HUES48 (cell line): ENCODE data around the gene KLHL3.

Experiments
- H3K27ac ChIP-seq: one replicate; pipeline ENCODE4 v1.7.0; 2013; ENCODE audit warnings: low read depth, low read length, inconsistent platforms
- H3K27me3 ChIP-seq: 2 replicates; pipeline ENCODE4 v1.6.1; 2013; ENCODE audit warnings: mild to moderate bottlenecking, low read length; ENCODE audit not compliant: control insufficient read depth, insufficient read depth
- H3K36me3 ChIP-seq: 2 replicates; pipeline ENCODE4 v1.6.1; 2013; ENCODE audit warnings: low read length; ENCODE audit not compliant: control insufficient read depth, insufficient read depth
- H3K4me1 ChIP-seq: 2 replicates; pipeline ENCODE4 v1.6.1; 2013; ENCODE audit warnings: mild to moderate bottlenecking, low read length; ENCODE audit not compliant: control insufficient read depth, insufficient read depth
- H3K4me3 ChIP-seq: 2 replicates; pipeline ENCODE4 v1.5.1; 2013; ENCODE audit warnings: mild to moderate bottlenecking, low read depth, low read length
- H3K9ac ChIP-seq: 2 replicates; pipeline ENCODE4 v1.6.1; 2013; ENCODE audit warnings: mild to moderate bottlenecking, low read depth, low read length, moderate library complexity
- H3K9me3 ChIP-seq: 2 replicates; pipeline ENCODE4 v1.6.1; 2013; ENCODE audit warnings: low read length; ENCODE audit not compliant: control insufficient read depth, insufficient read depth

Gene KLHL3

DNA sequence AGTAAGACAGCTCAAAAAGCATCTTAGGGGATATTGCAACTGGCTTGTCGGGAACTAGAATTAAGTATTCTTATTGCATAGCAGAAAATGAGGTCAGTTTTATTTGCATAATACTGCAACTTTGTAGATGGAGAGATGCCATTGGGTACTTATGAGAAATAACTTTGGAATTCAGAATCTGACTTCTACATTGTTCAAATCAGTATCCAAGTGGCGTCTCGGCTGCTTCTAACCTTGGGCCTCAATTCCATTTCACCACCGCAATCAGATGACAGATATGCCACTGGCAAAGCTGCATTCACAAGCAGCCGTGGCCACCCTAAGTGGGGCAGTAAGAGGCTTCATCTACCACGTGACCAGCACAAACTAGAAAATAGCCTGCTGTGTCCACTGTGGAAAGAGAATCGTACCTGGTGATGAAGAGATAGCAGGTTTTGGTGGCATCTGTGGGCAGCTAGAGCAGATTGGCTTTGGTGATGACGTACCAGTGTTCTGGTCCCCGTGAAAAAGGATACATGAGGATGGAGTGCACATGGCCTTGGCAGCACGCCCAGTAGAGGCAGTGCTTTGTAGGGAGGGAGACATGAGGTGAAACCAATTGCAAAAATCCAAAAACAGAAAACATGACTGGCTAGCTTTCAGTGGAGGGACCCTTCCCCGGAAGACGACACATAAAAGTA, 116.6 kb downstream of the KLHL3 start:
- Histone ChIP-seq H3K9ac (no peak overlapping the region), H3K4me1 (no peaks in the 10 kb centered on the region), H3K9me3 (no peaks in the 10 kb centered on the region), H3K27ac (no peak overlapping the region), H3K27me3 (no peaks in the 10 kb centered on the region), H3K4me3 (no peak overlapping the region), H3K36me3 (peaks cover 4% of the 10 kb centered on the region; the same call in 1 of the 2 replicates)

DNA sequence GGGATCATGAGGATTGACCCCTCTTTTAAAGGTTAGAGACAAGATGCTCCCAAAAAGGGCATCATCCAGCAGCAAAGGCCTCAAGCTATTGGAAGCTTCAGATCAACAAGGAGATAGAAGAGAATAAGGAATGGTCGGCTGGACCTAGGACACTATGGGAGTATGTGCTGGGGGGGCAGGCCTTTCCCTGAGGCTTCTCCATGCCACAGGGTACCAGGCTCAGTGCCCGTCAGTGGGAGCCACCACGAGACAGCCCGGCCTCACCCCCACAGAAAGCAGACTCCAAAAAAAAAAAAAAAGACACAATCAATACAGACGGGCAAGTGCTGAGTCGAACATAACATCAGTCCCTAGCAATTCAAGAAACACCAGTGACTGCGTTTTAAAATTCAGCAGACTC, 117.4 kb downstream of the KLHL3 start:
- no peak overlapping the region for H3K4me3 ChIP-seq
- H3K27me3 ChIP-seq: no peaks in the 10 kb centered on the region
- no peak overlapping the region for H3K27ac ChIP-seq
- H3K36me3 ChIP-seq: peaks cover 4% of the 10 kb centered on the region; the same call in 1 of the 2 replicates
- H3K4me1 ChIP-seq: no peaks in the 10 kb centered on the region
- H3K9me3 ChIP-seq: no peaks in the 10 kb centered on the region
- H3K9ac ChIP-seq: no peak overlapping the region

DNA sequence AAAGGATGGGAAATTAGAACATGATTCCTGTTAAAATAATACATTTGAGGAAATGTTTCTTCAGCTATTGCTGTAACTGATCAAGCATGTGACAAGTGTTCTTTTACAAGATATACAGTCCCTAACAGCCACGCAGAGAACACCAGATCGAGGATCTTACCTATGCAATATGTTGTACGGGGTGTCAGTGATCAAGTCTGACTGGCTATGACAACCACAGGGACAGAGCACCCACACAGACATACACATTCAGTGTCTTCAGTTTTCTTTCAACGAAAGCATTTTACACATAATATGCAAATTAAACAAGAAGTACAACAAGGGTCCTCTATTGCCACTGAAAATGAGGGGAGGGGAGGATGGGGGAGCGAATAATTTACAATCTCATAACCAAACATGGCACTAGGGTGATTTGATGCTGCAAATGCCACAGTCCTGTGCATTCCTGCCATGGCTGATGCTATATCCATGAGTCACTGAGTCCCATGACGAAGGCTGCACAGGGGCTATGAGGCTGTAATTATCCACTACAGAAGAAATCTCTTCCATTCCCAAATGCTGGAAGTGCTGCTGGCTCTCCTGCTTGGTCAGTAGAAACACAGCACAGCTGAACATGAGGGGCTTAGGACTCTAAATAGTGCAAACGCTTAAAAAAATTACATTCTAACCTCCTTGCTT, 118.2 kb downstream of the KLHL3 start:
- Histone ChIP-seq H3K27me3 (no peaks in the 10 kb centered on the region), H3K9me3 (no peaks in the 10 kb centered on the region), H3K4me3 (no peak overlapping the region), H3K27ac (no peak overlapping the region), H3K36me3 (peaks cover 4% of the 10 kb centered on the region; the same call in 1 of the 2 replicates), H3K4me1 (no peaks in the 10 kb centered on the region), H3K9ac (no peak overlapping the region)

DNA sequence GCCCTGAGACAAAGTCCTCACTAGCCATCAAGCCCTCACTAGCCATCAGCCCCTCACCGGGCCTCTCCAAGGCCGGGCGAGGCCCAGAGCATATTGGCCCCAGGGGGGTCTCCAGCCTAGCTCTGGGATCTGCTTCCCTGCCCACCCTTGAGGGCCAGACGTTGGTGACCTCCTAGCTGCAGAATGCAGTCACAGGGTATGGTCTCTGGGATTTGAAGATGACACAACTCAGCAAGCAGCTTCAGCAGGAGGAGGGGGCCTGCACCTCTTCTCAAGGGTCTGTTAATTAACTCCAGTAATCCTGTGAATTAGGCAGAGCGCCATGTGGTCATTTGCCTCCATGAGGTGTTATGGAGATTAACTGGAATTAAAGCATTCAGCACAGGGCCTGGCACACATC, 119.8 kb downstream of the KLHL3 start:
- H3K9ac ChIP-seq: no peak overlapping the region
- no peak overlapping the region for H3K27ac ChIP-seq
- peaks cover 4% of the 10 kb centered on the region; the same call in 1 of the 2 replicates for H3K36me3 ChIP-seq
- H3K9me3 ChIP-seq: no peaks in the 10 kb centered on the region
- no peaks in the 10 kb centered on the region for H3K27me3 ChIP-seq
- H3K4me3 ChIP-seq: no peak overlapping the region
- H3K4me1 ChIP-seq: no peaks in the 10 kb centered on the region

DNA sequence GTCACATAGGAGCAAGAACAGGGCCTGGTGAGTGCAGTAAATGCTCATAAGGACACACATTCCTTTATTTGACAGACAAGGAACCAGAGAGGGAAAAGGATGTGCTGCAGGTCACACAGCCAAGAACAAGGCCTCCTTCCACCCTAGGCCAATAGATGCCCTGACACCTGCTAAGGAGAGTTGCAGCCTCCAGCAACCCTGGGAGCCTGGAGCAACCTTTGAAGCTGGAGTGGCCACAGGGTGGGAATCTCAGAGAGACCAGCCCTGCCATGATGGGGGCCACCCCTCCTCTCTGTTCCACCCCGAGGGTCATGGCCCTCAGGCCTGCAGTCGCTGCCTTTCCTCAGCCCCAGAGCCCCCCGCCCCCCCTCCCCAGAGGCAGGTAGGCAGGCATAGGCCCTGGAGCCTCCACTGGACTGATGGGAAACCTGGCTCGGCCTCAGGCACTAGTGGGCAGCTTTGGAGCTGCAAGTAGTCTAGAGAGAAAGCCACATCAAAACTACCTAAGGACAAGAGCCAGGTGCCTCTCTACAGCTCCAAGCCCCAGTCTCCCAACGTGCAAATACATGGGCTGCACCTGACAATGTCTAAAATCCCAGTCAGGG, 120.6 kb downstream of the KLHL3 start:
- no peaks in the 10 kb centered on the region for H3K4me1 ChIP-seq
- H3K4me3 ChIP-seq: no peak overlapping the region
- no peak overlapping the region for H3K27ac ChIP-seq
- H3K9ac ChIP-seq: no peak overlapping the region
- peaks cover 4% of the 10 kb centered on the region; the same call in 1 of the 2 replicates for H3K36me3 ChIP-seq
- no peaks in the 10 kb centered on the region for H3K9me3 ChIP-seq
- no peaks in the 10 kb centered on the region for H3K27me3 ChIP-seq

DNA sequence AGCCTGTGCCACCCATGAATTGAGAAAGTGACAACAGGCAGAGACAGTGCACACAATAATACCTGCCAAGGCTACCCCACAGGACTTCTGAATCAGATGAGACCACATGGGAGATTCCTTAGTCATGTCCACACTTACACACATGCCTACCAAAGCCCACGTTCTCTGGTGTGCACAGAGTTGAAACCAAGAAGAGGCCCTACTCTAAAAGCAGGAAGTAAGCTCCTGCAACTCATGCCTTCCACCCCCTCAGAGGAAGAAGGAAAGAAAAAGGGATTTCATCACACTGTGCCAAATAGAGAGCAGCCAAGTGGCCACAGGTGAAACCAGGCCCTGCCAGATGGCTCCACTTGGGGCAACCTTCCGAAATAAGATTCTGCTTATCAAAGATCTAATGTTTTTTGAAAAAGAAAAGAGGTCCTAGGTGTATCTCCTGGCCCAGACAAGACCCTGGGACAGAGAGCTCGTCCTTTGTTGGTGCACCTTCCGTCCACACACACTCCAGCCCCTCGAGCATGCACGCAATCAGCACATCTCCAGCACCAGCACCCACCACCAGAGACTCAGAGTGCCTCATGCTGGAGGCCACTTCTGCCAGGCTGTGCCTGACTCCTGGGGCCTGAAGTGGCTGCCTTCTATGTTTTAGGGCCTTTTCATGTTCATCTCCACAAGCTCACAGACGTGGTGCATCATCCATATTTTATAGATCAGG, 122.2 kb downstream of the KLHL3 start:
- Histone ChIP-seq H3K4me3 (no peak overlapping the region), H3K36me3 (no peaks in the 10 kb centered on the region), H3K9ac (no peak overlapping the region), H3K27me3 (no peaks in the 10 kb centered on the region), H3K4me1 (no peaks in the 10 kb centered on the region), H3K27ac (no peak overlapping the region), H3K9me3 (no peaks in the 10 kb centered on the region)

DNA sequence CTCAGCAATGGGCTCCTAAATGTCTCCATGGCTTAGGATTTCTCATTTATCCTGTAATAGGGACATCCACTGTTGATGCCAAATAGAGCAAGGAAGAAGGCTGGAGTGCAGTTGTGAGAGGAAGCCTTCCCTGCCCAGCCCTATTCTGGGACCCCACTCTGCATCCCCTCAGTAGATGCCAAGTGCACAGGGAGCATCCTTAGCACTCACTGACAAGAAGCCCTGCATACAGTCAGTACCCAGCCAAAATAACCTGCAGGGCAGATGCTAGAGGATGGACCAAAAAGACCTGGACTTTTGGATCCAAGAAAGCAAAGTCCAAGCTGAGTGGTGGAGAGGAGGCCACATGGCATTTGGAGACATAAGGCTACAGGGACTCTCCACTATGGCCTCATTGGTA, 123.3 kb downstream of the KLHL3 start:
- Histone ChIP-seq H3K9me3 (no peaks in the 10 kb centered on the region), H3K4me3 (no peak overlapping the region), H3K27ac (no peak overlapping the region), H3K9ac (no peak overlapping the region), H3K27me3 (no peaks in the 10 kb centered on the region), H3K4me1 (no peaks in the 10 kb centered on the region), H3K36me3 (no peaks in the 10 kb centered on the region)

DNA sequence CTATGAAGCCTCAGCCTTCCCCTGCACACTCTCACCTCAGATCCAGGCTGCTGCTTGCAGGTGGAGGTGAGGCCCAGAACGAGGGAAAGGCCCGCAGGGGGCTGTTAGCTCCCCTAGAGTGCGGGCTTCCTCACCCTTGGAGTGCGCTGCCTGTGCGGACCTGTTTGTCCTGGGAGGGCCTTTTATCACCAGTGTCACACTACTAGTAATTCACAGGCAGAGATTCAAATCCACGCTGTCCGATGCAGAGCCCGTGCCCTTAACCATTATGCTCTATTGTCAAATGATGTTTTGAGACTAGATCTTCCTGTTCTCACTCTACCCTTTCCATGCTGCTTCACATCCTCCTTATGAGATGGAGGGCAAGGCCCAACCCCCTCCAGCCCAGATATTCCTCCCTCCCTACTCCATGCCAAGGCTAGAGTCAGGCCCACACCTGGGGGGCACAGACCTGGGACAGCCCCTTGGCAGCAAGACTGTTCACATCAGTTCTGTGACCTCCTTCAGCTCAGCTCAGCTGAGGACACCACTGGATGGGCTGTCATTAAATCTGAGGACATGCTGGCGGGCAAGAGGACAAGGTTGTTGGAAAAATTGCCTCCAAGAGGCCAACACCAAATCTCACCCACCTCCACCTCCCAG, 124.0 kb downstream of the KLHL3 start:
- no peaks in the 10 kb centered on the region for H3K4me1 ChIP-seq
- H3K27ac ChIP-seq: no peak overlapping the region
- H3K9ac ChIP-seq: no peak overlapping the region
- no peaks in the 10 kb centered on the region for H3K9me3 ChIP-seq
- no peaks in the 10 kb centered on the region for H3K36me3 ChIP-seq
- H3K4me3 ChIP-seq: no peak overlapping the region
- H3K27me3 ChIP-seq: no peaks in the 10 kb centered on the region

DNA sequence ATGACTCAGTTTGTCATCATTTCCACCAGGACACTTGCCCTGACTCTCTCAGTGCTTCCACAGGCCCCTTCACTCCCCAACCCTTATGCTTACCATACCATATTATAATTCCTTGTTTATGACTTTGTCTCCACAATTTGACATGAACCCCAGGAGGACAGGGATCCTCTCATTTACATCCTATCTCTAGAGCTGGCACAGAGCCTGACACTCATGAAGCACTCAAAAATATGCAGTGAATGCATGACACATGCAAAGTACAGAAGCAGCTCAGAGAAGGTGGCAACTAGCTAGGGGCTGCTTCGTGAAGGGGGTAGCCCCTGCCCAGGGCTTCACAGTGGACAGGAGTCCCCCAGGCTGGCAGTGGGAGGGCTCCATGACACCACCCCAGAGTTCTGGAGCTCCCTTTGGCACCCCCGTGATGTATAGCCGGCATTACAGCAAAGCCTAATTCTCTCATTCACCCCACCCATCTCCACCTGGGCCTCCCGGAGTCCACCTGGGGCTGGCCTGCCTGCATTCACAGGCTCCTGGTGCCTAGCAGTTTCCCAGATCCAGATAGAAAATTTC, 124.8 kb downstream of the KLHL3 start:
- Histone ChIP-seq H3K27me3 (no peaks in the 10 kb centered on the region), H3K9me3 (no peaks in the 10 kb centered on the region), H3K4me3 (no peak overlapping the region), H3K27ac (no peak overlapping the region), H3K4me1 (no peaks in the 10 kb centered on the region), H3K9ac (no peak overlapping the region), H3K36me3 (no peaks in the 10 kb centered on the region)

DNA sequence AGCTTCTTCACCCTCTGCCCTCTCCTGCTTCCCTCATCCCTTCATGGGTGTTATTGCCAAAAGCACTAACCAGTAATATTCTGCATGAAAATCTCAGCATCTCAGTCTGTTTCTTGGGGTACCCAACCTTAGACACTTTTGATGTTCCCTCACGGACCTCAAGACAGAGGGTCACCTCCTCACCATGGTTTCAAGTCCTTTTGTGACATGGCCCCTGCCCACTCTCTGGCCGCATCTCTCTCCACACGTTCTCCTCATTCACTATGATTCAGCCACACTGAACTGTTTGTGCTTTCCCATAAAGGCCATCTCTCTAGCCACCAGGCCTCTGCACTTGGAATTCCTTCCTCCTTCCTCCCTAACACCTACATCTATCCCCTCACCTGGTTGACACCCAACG, 125.3 kb downstream of the KLHL3 start:
- Histone ChIP-seq H3K4me3 (no peak overlapping the region), H3K27me3 (no peaks in the 10 kb centered on the region), H3K9ac (no peak overlapping the region), H3K4me1 (no peaks in the 10 kb centered on the region), H3K36me3 (no peaks in the 10 kb centered on the region), H3K9me3 (no peaks in the 10 kb centered on the region), H3K27ac (no peak overlapping the region)
